Hindlimb muscle (tissue), 1 donor: Measurements from ENCODE around the gene NMU. TPM values are rescaled to one million over a fixed set of nuclear protein-coding genes. Genes with fewer than 3 reads are reported as not detected.
"Not testable (repeated sequence)": the region's sequence is repeated elsewhere in the genome, so short reads cannot be mapped to it uniquely, and the experiment has no call there.

Experiments
- DNase-seq: peaks from one replicate; pipeline ENCODE4 v3.0.0-alpha.2; 2013
- polyA plus RNA-seq: library from polyadenylated mRNA; unstranded; fragments of 120-200 nt; gene quantifications from one replicate; pipeline ENCODE4 v1.2.1, GENCODE V29; 2013; ENCODE audit not compliant: insufficient read length

NMU gene
- polyA plus RNA-seq, 1 donor: 1.2 TPM

DNA sequence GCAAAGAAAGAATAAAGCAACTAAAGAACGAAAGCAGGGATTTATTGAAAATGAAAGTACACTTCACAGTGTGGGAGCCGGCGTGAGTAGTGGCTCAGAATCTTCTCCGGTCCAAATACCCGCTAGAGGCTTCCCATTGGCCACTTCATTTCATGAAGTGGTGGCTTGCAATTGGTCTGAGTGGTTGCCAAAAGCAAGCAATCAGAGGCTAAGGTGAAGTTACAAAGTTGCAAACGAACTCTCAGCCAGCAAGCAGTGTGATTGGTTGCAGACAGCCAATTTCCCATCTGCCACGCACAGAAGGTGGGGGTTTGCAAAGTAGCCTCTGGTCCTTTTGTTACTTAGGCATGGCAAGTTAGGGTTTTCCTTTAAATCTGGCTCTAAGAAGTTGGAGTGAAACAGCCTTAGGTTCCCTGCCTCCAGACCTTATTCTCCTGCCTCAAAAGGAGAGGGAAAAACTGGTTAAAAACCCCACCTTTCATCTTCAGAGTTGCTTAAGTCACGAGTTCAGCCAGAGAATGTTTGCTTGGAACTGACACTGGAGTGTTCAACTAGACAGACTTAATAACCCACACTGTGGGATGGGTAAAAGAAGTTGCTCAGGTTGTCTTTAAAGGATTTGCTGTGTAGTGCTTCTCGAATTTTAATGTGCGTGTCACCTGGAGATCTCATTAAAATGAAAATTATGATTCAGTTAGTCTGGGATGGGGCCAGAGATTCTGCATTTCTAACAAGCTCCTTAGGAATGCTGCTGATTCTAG is 82.5 kb downstream of the NMU start:
- peak; percentile 42 for DNase-seq

DNA sequence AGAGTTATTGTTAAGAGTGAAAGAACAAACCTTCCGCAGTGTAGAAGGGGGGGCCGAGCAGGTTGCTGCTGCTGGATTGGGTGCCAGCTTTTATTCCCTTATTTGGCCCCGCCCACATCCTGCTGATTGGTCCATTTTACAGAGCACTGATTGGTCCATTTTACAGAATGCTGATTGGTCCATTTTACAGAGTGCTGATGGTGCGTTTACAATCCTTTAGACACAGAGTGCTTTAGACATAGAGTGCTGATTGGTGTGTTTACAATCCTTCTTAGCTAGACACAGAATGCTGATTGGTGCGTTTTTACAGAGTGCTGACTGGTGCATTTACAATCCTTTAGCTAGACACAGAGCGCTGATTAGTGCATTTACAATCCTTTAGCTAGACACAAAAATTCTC is 84.1 kb downstream of the NMU start:
- not testable (repeated sequence) for DNase-seq

DNA sequence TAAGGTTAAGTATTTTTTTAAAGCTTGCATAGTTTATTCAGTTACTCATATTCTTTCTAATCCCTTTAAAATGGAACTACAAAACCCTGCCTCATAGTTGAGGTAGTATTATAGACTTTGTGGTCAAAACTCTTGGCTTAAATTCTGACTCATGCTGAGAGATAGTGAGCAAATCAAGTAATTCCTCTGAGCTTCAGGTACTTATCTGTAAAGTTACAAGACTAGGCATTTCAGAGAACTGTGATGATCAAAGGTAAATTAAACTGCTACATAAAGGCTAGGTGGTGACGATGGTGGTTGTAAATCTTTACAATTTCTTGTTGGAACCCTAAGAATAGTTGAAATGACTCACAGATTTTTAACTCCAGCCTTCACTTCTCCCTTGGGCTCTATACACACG is 86.2 kb downstream of the NMU start:
- no peak for DNase-seq

DNA sequence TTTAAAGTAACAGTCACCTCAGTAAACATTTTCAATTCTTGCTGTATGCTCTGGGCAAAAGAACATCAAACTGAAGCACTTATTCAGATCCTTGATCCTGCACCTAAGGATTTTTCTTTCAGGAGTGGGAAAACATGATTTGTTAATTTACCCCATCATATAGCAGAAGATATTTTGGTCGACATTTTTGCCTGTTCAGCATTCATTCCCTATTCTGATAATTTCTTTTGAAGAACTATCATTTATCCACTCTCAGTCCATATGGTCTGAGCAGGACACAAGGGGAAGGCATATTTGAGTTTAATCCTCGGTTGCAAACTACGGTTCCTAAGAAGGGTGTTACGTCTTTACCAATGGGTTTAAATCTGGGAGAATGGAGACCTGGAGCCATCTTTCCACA is 88.2 kb downstream of the NMU start:
- no peak for DNase-seq

DNA sequence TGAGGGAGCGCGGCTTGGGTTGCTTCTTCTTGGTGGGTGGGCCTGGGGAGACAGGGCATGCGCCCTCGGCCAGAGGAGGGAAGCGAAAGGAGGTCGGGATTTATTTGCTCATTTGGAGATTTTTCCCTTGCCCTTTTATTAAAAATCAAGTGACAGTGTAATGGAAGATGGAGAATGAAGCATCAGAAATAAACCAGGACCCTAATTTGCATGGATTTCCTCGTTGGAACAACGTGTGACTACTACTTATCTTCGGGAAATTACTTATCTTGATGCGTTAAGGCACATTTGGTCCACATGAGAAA is 88.7 kb downstream of the NMU start:
- DNase-seq: no peak

DNA sequence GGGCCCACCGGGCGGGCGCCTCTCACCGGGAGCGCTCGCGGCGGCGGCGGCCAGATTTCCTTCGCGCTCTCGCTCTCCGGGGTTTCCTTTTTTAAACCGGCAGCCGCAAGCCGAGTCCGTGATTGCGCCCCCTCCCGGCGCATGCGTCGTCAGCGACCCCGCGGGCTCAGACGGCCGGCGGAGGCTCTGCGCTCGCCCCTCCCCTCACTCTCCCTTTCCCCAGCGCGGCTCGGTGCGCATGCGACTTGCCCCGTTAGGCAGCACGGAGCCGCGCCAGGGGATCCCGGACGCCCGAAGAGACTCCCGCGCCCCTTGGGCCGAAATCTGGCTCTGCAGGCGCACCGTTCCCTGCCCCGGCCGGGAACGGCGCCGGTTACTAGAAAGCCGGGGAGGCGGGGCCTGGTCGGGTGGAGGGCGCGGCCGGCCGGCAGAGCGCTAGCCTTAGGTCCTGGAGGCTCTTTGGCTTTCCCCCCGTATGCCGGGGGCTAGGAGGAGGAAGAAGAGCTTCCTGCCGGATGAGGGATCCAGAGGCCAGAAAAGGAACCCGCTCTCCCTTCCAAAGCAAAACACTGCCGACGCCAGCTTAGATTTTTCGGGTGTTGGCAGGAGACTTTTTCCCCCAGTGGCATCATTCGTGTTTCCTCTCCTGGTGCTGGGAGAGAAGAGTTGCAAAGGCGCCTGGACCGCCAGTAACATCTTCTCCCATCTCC is 89.2 kb downstream of the NMU start, which contains the start of gene CLOCK:
Gene CLOCK (minus strand): TSS at position 154 of the 710 bp plus-strand sequence. CDS start 64,124 bp downstream, outside the sequence.
- DNase-seq: peak; percentile 92

DNA sequence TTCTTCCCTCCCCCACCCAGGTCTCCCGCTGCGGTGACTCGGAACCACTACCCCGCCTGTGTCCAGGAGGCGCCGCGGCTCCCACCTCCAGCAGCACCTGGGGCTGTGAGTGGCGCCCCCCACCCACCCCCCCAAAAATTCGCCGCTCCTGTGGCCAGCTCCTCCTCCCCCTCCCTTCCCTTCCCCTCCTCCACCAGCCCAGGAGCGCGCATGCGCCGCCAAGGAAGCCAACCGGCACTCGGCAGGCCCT is 89.7 kb downstream of the NMU start:
- no peak for DNase-seq

DNA sequence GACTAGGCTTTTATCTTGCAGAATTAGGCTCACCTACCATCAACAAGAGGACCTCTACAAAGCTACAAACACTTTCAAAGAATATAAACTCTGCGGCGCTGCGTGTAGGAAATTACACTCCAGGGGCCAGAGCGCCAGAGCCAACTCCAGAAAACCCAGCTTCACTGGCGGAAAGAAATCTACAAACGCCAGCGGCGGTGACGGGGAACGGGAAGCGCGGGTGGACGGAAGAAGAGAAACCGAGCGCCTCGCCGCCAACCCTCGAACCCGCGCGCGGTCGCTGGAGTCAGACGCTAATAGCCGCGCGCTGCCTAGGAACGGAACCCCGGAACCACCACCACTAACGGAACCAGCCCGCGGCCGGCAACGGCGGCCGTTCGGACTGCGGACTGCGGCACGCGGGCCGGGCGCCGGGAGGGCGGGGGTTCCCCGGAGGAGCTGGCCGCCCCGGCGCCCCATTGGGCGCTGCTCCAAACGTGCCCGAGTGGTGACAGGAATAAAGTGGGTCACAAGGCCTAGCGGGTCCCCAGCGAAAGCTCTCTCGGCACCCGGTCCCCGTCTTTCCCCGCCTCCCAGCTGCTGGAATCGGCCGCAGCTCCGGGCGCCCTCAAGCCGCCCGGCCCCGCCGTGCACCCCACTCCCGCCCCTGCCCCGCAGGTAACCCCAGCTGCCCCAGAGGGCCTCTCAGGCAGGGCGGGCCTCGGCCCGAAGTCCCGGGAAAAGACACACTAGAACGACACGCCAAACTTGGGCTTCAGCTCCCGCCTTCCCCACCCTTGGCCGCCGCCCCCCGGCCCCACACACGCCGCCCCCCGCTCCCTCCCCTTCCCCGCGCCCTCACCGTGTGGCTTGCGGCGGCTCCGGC is 90.2 kb downstream of the NMU start:
- peak; percentile 84 for DNase-seq

Other genes starting within 250 kb of the NMU start
- gene TMEM165, start 240.3 kb downstream of the NMU start, polyA plus RNA-seq: 43.9 TPM
- gene CLOCK, start 89.4 kb downstream of the NMU start, polyA plus RNA-seq: 17.8 TPM
- gene PDCL2, start 44.1 kb downstream of the NMU start, polyA plus RNA-seq: not detected
- not detected for gene EXOC1L, start 183.5 kb upstream of the NMU start, polyA plus RNA-seq
- 25.1 TPM for gene EXOC1, start 217.3 kb upstream of the NMU start, polyA plus RNA-seq